NCI-H1092 (cell line): ENCODE results near the gene GNL1.
"Not testable (repeated sequence)": the region's sequence is repeated elsewhere in the genome, so short reads cannot be mapped to it uniquely, and the experiment has no call there.

Experiments used
- DNase-seq: peaks from one replicate; lab custom pipeline; 2025; lab: John Stamatoyannopoulos, UW

GNL1 gene

DNA sequence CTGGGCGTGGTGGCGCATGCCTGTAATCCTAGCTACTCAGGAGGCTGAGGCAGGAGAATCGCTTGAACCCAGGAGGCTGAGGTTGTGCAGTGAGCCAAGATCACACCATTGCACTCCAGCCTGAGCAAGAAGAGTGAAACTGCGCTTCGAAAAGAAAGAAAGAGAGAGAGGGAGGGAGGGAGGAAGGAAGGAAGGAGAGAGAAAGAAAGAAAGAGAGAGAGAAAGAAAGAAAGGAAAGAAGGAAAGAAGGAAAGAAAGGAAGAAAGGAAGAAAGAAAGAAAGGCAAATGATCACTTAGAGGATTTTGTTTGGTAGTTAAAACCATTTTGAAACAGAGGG lies 59.1 kb downstream of the GNL1 start:
- DNase-seq, result not testable (repeated sequence)

DNA sequence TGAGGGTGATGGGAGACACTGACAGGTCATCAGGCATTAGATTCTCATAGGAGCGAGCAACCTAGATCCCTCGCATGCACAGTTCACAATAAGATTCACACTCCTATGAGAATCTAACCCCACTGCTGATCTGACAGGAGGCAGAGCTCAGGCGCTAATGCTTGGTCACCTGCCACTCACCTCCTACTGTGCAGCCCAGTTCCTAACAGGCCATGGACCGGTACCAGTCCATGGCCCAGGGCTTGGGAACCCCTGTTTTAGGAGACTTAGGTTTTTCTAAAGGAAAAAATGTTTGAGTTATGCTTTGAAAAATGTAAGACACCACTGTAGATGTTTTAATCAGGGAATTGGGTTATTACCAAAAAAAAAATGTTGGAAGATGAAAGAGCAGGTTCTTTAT lies 60.3 kb downstream of the GNL1 start:
- no peak for DNase-seq

DNA sequence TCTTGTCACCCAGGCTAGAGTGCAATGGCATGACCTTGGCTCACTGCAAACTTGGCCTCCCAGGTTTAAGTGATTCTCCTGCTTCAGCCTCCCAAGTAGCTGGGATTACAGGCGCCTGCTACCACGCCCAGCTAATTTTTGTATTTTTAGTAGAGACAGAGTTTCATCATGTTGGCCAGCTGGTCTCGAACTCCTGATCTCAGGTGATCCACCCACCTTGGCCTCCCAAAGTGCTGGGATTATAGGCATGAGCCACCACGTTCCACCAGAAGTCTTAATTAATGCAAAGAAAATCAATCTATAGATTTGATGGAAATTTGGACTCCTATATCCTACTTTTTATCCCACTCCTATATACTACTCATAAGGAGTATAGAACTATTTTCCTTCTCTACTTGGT lies 61.2 kb downstream of the GNL1 start:
- DNase-seq, result not testable (repeated sequence)

DNA sequence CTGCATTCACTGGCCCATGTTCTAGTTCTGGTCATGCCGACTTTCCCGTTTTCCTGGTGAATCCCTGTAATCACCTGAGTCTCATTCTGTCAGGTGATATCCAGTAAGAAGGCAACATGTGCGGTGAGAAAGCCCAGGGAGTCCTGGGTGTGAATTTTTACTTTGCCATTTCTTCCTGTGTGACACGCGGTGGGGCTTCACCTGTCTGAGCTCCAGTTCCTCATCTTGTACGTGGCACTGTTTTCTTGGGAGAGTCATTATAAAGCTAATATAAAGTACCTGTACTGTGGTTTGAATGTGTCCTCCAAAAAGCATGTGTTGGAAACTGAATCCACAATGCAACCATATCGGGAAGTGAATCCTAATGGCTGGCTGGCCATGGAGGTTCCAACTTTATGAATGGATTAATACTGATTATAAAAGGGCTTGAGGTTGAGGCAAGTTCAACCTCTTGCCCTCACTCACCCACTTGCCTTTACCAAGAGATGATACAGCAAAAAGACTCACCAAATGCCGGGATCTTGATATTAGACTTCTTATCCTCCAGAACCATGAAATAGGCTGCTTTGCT lies 61.9 kb downstream of the GNL1 start:
- DNase-seq, result no peak

DNA sequence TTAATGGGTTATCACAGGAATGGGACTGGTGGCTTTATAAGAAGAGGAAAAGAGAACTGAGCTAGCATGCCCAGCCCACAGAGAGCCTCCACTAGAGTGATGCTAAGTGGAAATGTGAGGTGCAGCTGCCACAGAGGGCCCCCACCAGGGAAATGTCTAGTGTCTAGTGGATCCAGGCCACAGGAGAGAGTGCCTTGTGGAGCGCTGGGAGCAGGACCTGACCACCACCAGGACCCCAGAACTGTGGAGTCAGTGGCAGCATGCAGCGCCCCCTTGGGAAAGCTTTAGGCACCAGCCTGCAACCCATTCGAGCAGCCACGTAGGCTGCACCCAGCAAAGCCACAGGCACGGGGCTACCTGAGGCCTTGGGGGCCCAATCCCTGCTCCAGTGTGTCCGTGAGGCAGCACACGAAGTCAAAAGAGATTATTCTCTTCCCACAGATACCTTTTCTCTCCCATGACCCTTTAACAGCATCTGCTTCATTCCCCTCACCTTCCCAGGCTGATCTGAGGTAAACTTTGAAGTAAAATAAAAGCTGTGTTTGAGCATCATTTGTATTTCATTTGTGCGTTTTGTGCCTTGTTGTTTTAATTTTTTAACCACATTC lies 62.5 kb downstream of the GNL1 start:
- DNase-seq, result no peak

DNA sequence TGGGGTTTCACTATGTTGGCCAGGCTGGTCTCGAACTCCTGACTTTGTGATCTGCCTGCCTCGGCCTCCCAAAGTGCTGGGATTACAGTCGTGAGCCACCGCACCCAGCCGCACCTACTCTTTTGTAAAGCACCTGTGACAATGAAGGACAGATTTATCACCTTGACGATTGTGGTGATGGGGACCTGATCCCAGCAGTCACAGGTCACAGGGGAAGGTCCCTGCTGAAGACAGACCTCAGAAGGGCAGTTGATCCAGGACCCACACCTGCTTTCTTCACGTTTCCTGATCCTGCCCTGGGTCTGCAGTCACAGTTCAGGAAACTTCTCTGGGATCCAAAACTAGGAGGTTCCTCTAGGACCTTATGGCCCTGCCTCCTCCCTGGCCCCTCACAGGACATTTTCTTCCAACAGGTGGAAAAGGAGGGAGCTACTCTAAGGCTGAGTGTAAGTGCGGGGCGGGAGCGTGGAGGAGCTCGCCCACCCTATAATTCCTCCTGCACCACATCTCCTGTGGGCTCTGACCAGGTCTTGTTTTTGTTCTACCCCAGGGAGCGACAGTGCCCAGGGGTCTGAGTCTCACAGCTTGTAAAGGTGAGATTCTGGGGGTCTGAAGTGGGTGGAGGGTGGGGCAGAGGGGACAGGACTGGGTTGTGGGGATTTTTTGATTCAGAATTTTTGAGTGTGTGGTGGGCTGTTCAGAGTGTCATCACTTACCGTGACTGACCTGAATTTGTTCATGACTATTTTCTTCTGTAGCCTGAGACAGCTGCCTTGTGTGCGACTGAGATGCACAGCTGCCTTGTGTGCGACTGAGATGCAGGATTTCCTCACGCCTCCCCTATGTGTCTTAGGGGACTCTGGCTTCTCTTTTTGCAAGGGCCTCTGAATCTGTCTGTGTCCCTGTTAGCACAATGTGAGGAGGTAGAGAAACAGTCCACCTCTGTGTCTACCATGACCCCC lies 64.0 kb downstream of the GNL1 start:
- no peak for DNase-seq
